ENCODE data around the gene POLE4.

The POLE4 gene

GRCh38 chr2:74951211-74951754 lies 7.2 kb upstream of the POLE4 start:
- no peak for DNase-seq
- TF ChIP-seq GATA1 (IDR thresholded peaks at IDR 0.05; ENCODE audit: low read depth, low read length), result no peak
- TF ChIP-seq POLR2A (IDR thresholded peaks at IDR 0.05; ENCODE audit: low read length), result no peak

GRCh38 chr2:74952575-74952974 lies 5.9 kb upstream of the POLE4 start:
- no peak for DNase-seq
- no peak for TF ChIP-seq POLR2A (IDR thresholded peaks at IDR 0.05; ENCODE audit: low read length)
- no peak for TF ChIP-seq GATA1 (IDR thresholded peaks at IDR 0.05; ENCODE audit: low read depth, low read length)

- no peak for TF ChIP-seq POLR2A (IDR thresholded peaks at IDR 0.05; ENCODE audit: low read length)
- TF ChIP-seq GATA1 (IDR thresholded peaks at IDR 0.05; ENCODE audit: low read depth, low read length), result no peak
- no peak for DNase-seq
Observed at GRCh38 chr2:74953796-74954499, 4.5 kb upstream of the POLE4 start.

GRCh38 chr2:74954500-74954874 lies 4.0 kb upstream of the POLE4 start:
- no peak for DNase-seq
- TF ChIP-seq POLR2A (IDR thresholded peaks at IDR 0.05; ENCODE audit: low read length) (no peak), GATA1 (IDR thresholded peaks at IDR 0.05; ENCODE audit: low read depth, low read length) (no peak)

GRCh38 chr2:74957886-74958273 lies 563 bp upstream of the POLE4 start:
- TF ChIP-seq POLR2A (IDR thresholded peaks at IDR 0.05; ENCODE audit: low read length) (no peak), GATA1 (IDR thresholded peaks at IDR 0.05; ENCODE audit: low read depth, low read length) (no peak)
- no peak for DNase-seq

GRCh38 chr2:74959106-74959751 lies 786 bp downstream of the POLE4 start:
- DNase-seq, result no peak

GRCh38 chr2:74966887-74967286 lies 8.4 kb downstream of the POLE4 start:
- no peak for DNase-seq
- TF ChIP-seq POLR2A (IDR thresholded peaks at IDR 0.05; ENCODE audit: low read length), result no peak
- no peak for TF ChIP-seq GATA1 (IDR thresholded peaks at IDR 0.05; ENCODE audit: low read depth, low read length)

More at GRCh38 chr2:74959106-74959751, 786 bp downstream of the POLE4 start:
- TF ChIP-seq GATA1 (IDR thresholded peaks at IDR 0.05; ENCODE audit: low read depth, low read length) (no peak), POLR2A (IDR thresholded peaks at IDR 0.05; ENCODE audit: low read length) (no peak)

- DNase-seq, result no peak
- no peak for TF ChIP-seq GATA1 (IDR thresholded peaks at IDR 0.05; ENCODE audit: low read depth, low read length)
- TF ChIP-seq POLR2A (IDR thresholded peaks at IDR 0.05; ENCODE audit: low read length), result no peak
Observed at GRCh38 chr2:74975016-74975415, 16.6 kb downstream of the POLE4 start.

GRCh38 chr2:74979844-74980243 lies 21.4 kb downstream of the POLE4 start:
- TF ChIP-seq GATA1 (IDR thresholded peaks at IDR 0.05; ENCODE audit: low read depth, low read length) (no peak), POLR2A (IDR thresholded peaks at IDR 0.05; ENCODE audit: low read length) (no peak)
- no peak for DNase-seq

GRCh38 chr2:74982577-74982976 lies 24.1 kb downstream of the POLE4 start:
- no peak for TF ChIP-seq GATA1 (IDR thresholded peaks at IDR 0.05; ENCODE audit: low read depth, low read length)
- no peak for TF ChIP-seq POLR2A (IDR thresholded peaks at IDR 0.05; ENCODE audit: low read length)
- peak in 1 of 2 experiments; percentile 4 for DNase-seq

GRCh38 chr2:74983631-74984392 lies 25.4 kb downstream of the POLE4 start:
- no peak for DNase-seq
- TF ChIP-seq GATA1 (IDR thresholded peaks at IDR 0.05; ENCODE audit: low read depth, low read length) (no peak), POLR2A (IDR thresholded peaks at IDR 0.05; ENCODE audit: low read length) (no peak)

GRCh38 chr2:74984947-74985637 lies 26.6 kb downstream of the POLE4 start:
- no peak for DNase-seq
- TF ChIP-seq GATA1 (IDR thresholded peaks at IDR 0.05; ENCODE audit: low read depth, low read length), result no peak
- no peak for TF ChIP-seq POLR2A (IDR thresholded peaks at IDR 0.05; ENCODE audit: low read length)

- no peak for TF ChIP-seq POLR2A (IDR thresholded peaks at IDR 0.05; ENCODE audit: low read length)
- TF ChIP-seq GATA1 (IDR thresholded peaks at IDR 0.05; ENCODE audit: low read depth, low read length), result no peak
- no peak for DNase-seq
Observed at GRCh38 chr2:74985978-74986609, 27.7 kb downstream of the POLE4 start.

All from erythroblast (primary cell).